Measurements from ENCODE around the gene UBE2G1.

UBE2G1 gene

GRCh38 chr17:4241535-4241934, 124.9 kb downstream of the UBE2G1 start:
- DNase-seq, result no peak

- no peak for DNase-seq
Measured at GRCh38 chr17:4236456-4236855, 130.0 kb downstream of the UBE2G1 start.

- DNase-seq, result no peak
Measured at GRCh38 chr17:4235372-4236279, 130.8 kb downstream of the UBE2G1 start.

DNA sequence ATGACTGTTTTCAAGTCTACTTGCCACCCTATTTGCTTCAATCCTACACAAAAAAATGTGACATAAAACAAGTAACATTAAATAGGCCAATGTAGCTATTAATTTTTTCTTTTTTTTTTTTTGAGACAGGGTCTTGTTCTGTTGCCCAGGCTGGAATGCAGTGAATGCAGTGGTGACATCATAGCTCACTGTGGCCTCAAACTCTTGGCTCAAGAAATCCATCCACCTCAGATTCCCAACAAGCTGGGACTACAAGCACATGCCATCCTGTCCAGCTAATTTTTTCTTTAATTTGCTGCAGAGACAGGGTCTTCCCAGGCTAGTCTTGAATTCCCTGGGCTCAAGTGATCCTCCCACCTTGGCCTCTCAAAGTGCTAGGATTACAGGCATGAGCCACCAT, 132.1 kb downstream of the UBE2G1 start:
- no peak for DNase-seq

DNA sequence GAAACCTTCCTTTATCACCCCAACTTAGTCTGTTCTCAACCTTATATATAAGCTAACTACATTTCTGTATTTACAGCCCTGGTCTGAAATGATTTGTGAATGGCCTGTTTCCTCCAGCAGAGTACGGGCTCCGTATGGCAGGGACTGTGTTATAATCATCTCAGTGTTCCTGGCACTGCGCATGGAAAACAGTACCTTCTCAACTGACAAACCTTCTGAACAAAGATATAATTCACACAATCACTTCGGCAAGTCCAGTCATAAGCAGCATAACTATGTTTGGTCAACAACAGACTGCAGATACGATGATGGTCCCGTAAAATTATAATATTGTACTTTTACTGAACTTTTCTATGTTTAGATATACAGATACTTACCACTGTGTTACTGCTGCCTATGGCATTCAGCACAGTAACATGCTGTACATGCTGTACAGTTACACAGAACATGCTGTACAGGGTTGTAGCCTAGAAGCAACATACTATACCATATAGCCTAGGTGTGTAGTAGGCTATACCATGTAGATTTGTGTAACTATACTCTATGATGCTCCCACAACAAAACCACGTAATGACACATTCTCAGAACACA, 132.7 kb downstream of the UBE2G1 start:
- no peak for DNase-seq

DNA sequence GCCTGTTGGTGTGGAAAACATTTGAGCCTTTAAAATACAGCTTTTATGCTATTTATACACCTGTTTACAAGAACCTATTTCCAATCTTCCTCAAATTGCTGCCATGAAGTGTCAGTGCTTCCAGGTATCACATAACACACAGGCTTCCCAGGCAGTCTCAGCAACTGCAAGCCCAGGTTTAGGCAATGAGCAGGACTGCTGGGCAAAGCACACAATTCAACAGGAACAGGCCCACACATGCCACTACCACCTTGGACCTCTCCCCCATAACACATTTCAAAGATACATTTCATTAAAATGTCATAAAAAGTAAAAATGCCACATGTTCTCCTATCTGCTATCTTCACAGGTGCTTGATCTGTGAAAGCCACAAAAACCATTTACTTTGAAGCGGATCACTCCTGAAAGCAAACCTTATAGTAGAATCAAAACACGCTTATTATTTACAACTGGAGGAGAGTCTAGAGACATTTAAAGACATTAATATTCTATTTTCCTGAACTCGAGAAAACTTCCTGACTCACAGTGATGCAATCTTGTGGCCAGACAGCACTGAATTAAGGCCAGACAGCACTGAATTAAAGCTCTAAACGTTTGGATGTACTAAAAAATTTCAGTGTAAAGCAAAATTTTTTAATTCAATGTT, 134.2 kb downstream of the UBE2G1 start:
- DNase-seq, result peak; percentile 15

DNA sequence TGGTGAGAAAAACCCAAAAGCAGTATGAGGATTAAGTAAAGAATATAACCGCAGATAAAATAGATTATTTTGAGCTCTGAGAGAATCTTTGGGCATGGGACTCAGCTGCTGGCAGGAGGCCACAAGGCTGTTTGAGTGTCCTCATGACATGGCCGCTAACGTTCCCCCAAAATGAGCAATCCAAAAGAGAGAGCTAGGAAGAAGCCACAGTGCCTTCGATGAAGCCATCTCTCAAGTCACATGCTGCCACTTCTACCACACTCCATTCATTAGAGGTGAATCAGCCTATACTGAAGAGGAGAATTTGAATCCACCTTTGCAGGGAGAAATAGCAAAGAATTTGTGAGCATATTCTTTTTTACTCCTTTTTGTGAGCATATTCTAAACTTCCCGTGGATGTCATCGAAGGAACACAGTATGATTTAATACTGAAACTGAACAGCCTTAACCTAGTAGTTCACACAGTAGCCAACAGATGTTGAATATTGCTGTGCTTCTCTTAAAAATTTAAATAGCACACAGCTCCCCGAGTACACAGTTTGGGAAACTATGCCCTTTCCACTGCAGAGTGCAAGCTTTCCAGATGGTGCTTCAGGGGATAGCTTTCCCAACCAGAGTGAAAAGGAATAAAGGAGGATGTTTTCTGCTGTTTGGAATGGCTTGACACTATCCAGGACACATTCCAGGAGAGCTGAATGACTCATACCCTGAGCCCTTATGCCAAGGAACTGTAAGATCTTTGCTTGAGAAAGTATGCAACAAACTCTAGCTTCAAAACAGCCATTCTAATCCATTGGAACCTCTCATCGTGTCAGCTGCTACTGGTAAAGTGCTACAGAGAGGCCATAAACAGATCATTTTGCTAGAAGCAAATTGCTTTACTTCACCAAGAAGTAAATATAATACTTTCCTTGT, 136.6 kb downstream of the UBE2G1 start:
- DNase-seq, result no peak

DNA sequence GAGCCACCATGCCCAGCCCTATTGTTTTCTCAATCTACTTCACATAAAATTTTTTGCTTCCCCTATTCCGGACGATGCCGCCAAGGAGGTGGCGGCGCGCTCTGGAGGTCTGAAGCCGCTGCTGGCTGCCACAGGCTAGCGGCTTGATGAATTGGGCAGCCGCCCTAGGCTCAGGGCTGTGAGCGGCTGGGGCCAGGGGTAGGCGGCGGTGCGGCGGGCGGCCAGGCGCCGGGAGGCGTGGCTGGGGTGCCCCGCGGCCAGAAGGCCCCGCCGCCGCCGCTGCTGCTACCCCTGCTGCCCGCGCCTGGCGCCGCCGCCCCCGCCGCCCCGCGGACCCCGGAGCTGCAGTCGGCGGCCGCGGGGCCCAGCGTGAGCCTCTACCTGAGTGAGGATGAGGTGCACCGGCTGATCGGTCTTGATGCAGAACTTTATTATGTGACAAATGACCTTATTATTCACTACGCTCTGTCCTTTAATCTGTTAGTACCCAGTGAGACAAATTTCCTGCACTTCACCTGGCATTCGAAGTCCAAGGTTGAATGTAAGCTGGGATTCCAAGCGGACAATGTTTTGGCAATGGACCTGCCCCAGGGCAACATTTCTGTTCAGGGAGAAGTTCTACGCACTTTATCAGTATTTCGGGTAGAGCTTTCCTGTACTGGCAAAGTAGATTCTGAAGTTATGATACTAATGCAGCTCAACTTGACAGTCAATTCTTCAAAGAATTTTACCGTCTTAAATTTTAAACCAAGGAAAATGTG, 144.4 kb downstream of the UBE2G1 start:
- DNase-seq, result no peak

DNA sequence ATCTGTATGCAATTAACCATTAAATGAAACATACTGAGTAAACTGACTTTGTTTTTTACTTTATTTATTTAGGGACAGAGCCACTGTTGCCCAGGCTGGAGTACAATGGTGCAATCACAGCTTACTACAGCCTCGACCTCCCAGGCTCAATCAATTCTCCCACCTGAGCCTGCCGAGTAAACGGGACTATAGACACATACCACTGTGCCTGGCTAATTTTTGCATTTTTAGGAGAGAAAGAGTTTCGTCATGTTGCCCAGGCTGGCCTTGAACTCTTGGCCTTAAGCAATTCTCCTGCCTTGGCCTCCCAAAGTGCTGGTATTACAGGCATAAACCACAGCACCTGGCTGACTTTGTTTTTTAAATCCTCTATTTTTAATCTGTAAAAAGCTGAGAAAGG, 145.3 kb downstream of the UBE2G1 start:
- DNase-seq, result no peak

GRCh38 chr17:4220655-4221054, 145.8 kb downstream of the UBE2G1 start:
- DNase-seq, result no peak

All from central memory CD4-positive, alpha-beta T cell (primary cell).